Measurements from ENCODE around the gene ALPG.
"Not testable (repeated sequence)": the region's sequence is repeated elsewhere in the genome, so short reads cannot be mapped to it uniquely, and the experiment has no call there.

Gene ALPG

GRCh38 chr2:232372231-232373208, 34.1 kb upstream of the ALPG start:
- Mint-ChIP-seq H3K27ac (no peak overlapping the region), H3K9me3 (no peaks in the 10 kb centered on the region), H3K4me1 (no peaks in the 10 kb centered on the region), H3K36me3 (no peaks in the 10 kb centered on the region), H3K4me3 (no peak overlapping the region)
- ATAC-seq (no peak), DNase-seq (ENCODE audit: low spot score in 2 of 2) (no peak)

GRCh38 chr2:232374356-232374755, 32.3 kb upstream of the ALPG start:
- DNase-seq (ENCODE audit: low spot score in 2 of 2) (no peak), ATAC-seq (no peak)
- Mint-ChIP-seq H3K4me3 (no peak overlapping the region), H3K9me3 (no peaks in the 10 kb centered on the region), H3K27ac (no peak overlapping the region), H3K4me1 (no peaks in the 10 kb centered on the region), H3K36me3 (no peaks in the 10 kb centered on the region)

DNA sequence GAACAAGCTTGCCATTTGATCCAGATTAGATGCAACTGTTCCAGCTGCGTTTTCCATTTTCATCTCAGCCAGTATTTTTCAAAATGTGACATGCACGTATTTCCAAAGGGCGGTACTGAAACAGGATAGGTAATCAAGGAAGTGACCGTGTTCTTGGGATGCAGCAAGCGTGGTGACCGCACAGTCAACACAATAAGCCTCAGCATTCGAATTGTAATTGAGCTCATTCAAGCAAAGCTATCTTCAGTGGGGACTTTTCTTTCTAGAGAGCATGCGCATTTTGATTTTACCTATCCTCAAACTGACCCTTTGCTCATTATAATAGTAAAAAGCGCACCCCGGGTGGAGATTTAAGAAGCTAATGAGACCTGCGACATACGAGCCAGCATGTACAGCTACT, 31.5 kb upstream of the ALPG start:
- DNase-seq (ENCODE audit: low spot score in 2 of 2) (no peak), ATAC-seq (no peak)
- H3K27ac Mint-ChIP-seq, result no peak overlapping the region
- no peaks in the 10 kb centered on the region for H3K4me1 Mint-ChIP-seq
- H3K36me3 Mint-ChIP-seq, result no peaks in the 10 kb centered on the region
- H3K9me3 Mint-ChIP-seq, result no peaks in the 10 kb centered on the region
- H3K4me3 Mint-ChIP-seq, result no peak overlapping the region

DNA sequence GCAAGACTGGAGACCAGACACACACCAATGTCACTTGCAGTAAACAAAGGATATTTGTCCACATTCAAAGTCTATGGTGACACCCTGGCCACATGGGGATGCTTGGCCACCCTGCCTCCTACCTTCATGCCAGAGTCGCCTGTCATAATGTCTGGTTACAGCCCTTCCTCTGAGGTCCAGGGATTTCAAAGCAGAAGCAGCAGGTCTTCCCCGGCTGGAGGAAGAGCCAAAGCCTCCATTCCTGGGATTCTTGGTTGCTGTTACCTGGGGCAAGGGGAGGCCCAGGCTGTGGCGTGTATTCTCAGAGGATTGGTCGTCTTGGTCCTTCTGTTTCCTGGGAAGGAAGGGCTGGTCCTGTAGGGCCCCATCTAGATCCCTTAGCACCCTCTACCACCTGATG, 30.4 kb upstream of the ALPG start:
- no peak for ATAC-seq
- no peaks in the 10 kb centered on the region for H3K36me3 Mint-ChIP-seq
- H3K4me3 Mint-ChIP-seq, result no peak overlapping the region
- no peak for DNase-seq (ENCODE audit: low spot score in 2 of 2)
- no peaks in the 10 kb centered on the region for H3K4me1 Mint-ChIP-seq
- no peak overlapping the region for H3K27ac Mint-ChIP-seq
- no peaks in the 10 kb centered on the region for H3K9me3 Mint-ChIP-seq

DNA sequence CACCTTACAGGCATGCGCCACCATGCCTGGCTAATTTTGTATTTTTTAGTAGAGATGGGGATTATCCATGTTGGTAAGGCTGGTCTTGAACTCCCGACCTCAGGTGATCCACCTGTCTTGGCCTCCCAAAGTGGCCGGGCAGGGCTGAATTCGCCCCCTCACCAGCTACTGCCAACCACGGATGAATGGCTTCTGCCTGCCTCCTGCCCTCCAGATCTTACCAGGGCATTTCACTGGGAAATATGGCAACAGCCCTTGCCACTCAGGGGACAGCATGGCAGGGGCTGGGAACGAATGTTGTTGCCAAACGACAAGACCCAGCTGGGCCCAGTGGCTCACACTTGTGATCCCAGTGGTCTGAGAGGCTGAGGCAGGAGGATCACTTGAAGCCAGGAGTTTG, 29.9 kb upstream of the ALPG start:
- no peak for ATAC-seq
- H3K4me1 Mint-ChIP-seq, result no peaks in the 10 kb centered on the region
- H3K4me3 Mint-ChIP-seq, result no peak overlapping the region
- no peaks in the 10 kb centered on the region for H3K9me3 Mint-ChIP-seq
- no peak overlapping the region for H3K27ac Mint-ChIP-seq
- H3K36me3 Mint-ChIP-seq, result no peaks in the 10 kb centered on the region
- DNase-seq (ENCODE audit: low spot score in 2 of 2), result no peak

DNA sequence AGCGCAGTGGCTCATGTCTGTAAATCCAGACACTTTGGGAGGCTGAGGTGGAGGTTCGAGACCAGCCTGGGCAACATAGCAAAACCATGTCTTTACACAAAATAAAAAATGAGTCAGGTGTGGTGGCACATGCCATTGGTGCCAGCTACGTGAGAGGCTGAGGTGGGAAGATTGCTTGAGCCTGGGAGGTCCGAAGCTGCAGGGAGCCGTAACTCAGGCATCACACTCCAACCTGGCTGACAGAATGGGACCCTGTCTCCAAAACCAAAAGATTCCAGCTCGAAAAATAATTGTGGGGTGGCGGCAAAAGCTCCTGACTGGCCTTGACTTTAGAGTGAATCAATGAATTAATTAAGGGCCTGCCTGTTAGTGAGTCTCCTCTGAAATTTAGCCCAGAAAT, 29.3 kb upstream of the ALPG start:
- ATAC-seq (no peak), DNase-seq (ENCODE audit: low spot score in 2 of 2) (no peak)
- Mint-ChIP-seq H3K9me3 (no peaks in the 10 kb centered on the region), H3K27ac (no peak overlapping the region), H3K4me1 (no peaks in the 10 kb centered on the region), H3K4me3 (no peak overlapping the region), H3K36me3 (no peaks in the 10 kb centered on the region)

DNA sequence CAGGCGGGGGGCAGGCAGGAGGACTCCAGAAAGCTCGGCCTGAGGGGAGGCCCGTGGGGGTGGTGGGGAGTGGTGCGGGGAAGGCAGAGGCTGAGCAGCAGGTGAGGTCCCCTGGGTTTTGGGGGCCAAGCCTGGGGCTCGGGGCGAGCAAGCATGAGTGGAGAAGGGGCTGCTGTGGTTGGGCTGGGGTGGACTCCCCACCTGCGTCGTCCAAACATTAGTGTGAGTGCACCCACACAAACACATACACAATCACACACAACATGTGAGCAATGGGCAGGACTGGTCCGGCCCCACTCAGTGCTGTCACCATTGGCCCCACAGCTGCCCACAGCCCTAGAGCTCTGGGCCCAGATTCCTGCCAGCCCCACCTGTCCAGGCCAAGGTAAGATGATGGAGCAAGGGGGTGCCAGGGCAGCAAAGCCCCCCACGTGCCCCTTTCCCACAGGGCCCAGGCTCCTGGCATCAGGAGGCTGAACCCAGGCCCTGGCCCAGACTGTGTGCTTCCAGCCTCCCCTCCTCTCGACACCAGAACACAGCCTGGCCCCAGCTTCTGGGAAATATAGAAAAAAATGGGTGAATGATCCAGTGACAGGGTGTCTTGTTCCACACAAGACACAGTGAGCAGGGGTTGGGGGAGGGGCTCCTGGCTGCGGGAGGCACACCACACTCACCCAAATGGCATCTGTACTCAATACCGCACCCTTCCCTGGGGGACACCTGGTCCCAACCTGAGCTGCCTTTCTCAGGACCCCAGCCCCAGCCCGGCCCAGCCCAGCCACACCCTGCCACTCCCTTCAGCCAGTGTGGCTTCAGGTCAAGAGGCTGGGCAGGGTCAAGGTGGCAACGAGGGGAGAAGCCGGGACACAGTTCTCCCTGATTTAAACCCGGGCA, 28.6 kb upstream of the ALPG start:
- DNase-seq (ENCODE audit: low spot score in 2 of 2) (no peak), ATAC-seq (no peak)
- no peak overlapping the region for H3K27ac Mint-ChIP-seq
- no peaks in the 10 kb centered on the region for H3K36me3 Mint-ChIP-seq
- H3K4me1 Mint-ChIP-seq, result no peaks in the 10 kb centered on the region
- H3K9me3 Mint-ChIP-seq, result no peaks in the 10 kb centered on the region
- H3K4me3 Mint-ChIP-seq, result no peak overlapping the region

- H3K9me3 Mint-ChIP-seq; ATAC-seq; H3K36me3 Mint-ChIP-seq; H3K4me3 Mint-ChIP-seq; H3K4me1 Mint-ChIP-seq; H3K27ac Mint-ChIP-seq; DNase-seq (ENCODE audit: low spot score in 2 of 2): not testable (repeated sequence)
Measured at GRCh38 chr2:232378735-232379151, 27.9 kb upstream of the ALPG start, which contains the start of gene ALPP. Gene ALPP, plus strand, starts transcription at chr2:232378751. Its CDS starts 52 bp downstream, at chr2:232378803.

- ATAC-seq, H3K36me3 Mint-ChIP-seq: not testable (repeated sequence)
Measured at GRCh38 chr2:232379610-232380590, 26.7 kb upstream of the ALPG start.

DNA sequence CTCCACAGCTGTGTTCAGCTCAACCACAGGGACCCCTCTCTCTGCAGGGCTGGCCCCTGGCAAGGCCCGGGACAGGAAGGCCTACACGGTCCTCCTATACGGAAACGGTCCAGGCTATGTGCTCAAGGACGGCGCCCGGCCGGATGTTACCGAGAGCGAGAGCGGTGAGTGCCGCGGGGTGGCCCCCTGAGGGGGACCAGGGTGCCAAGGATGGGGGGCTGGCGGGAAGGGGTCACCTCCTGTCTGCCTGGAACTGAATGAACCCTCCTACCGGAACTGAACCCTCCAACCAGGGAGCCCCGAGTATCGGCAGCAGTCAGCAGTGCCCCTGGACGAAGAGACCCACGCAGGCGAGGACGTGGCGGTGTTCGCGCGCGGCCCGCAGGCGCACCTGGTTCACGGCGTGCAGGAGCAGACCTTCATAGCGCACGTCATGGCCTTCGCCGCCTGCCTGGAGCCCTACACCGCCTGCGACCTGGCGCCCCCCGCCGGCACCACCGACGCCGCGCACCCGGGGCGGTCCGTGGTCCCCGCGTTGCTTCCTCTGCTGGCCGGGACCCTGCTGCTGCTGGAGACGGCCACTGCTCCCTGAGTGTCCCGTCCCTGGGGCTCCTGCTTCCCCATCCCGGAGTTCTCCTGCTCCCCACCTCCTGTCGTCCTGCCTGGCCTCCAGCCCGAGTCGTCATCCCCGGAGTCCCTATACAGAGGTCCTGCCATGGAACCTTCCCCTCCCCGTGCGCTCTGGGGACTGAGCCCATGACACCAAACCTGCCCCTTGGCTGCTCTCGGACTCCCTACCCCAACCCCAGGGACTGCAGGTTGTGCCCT, 25.2 kb upstream of the ALPG start:
- ATAC-seq, result peak; percentile 51
- peaks cover 13% of the 10 kb centered on the region for H3K4me1 Mint-ChIP-seq
- H3K27ac Mint-ChIP-seq; H3K9me3 Mint-ChIP-seq; H3K4me3 Mint-ChIP-seq; DNase-seq (ENCODE audit: low spot score in 2 of 2); H3K36me3 Mint-ChIP-seq: not testable (repeated sequence)

More at GRCh38 chr2:232379610-232380590, 26.7 kb upstream of the ALPG start:
- H3K4me1 Mint-ChIP-seq; H3K4me3 Mint-ChIP-seq; DNase-seq (ENCODE audit: low spot score in 2 of 2); H3K9me3 Mint-ChIP-seq; H3K27ac Mint-ChIP-seq: not testable (repeated sequence)

GRCh38 chr2:232382331-232383225, 24.1 kb upstream of the ALPG start:
- no peaks in the 10 kb centered on the region for H3K9me3 Mint-ChIP-seq
- no peaks in the 10 kb centered on the region for H3K36me3 Mint-ChIP-seq
- ATAC-seq (no peak), DNase-seq (ENCODE audit: low spot score in 2 of 2) (no peak)
- no peak overlapping the region for H3K27ac Mint-ChIP-seq
- H3K4me3 Mint-ChIP-seq, result no peak overlapping the region
- peaks cover 14% of the 10 kb centered on the region for H3K4me1 Mint-ChIP-seq

DNA sequence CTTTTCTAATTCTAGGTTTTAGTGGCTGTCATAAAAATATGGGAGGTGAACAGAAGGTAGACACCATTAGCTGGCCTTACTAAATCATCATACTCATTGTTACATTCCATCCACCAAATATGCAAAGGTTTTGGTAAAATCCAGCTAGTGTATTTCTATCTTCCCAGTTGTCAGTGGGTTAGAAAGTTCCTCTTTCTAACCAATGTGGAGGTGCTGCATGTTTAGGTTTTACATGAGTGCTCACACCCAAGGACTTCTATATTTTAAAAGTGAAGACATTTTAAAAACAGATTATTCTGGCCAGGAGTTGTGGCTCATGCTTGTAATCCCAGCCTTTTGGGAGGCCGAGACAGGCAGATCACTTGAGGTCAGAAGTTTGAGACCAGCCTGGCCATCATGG, 22.2 kb upstream of the ALPG start:
- ATAC-seq (no peak), DNase-seq (ENCODE audit: low spot score in 2 of 2) (no peak)
- peaks cover 14% of the 10 kb centered on the region for H3K4me1 Mint-ChIP-seq
- no peaks in the 10 kb centered on the region for H3K9me3 Mint-ChIP-seq
- H3K4me3 Mint-ChIP-seq, result no peak overlapping the region
- no peaks in the 10 kb centered on the region for H3K36me3 Mint-ChIP-seq
- H3K27ac Mint-ChIP-seq, result no peak overlapping the region

- DNase-seq (ENCODE audit: low spot score in 2 of 2); H3K9me3 Mint-ChIP-seq; H3K36me3 Mint-ChIP-seq; H3K4me3 Mint-ChIP-seq; ATAC-seq; H3K27ac Mint-ChIP-seq: not testable (repeated sequence)
- H3K4me1 Mint-ChIP-seq, result peaks cover 14% of the 10 kb centered on the region
Measured at GRCh38 chr2:232385058-232385457, 21.6 kb upstream of the ALPG start.
